Esophagus muscularis mucosa (tissue), 4 donors: ENCODE data around the gene IKZF1. TPM values are rescaled to one million over a fixed set of nuclear protein-coding genes. Genes with fewer than 3 reads are reported as not detected.

Experiments
- DNase-seq: peaks from one replicate; pipeline ENCODE4 v3.0.0-alpha.2; 2017; ENCODE audit errors: extremely low spot score
- H3K27ac ChIP-seq, 4 donors: fragments of 200-600 bp; sonication (generic); replicated peaks in 1 of 4; 1 replicate in 3 of 4; 2 replicates in 1 of 4; pipeline ENCODE4 v1.5.1; 2016 to 2019; ENCODE audit warnings: mild to moderate bottlenecking in 1 of 4
- H3K27me3 ChIP-seq, 4 donors: fragments of 200-600 bp; sonication (generic); one replicate each; pipeline versions ENCODE4 v1.5.1 to v1.6.0; 2016 to 2019
- H3K36me3 ChIP-seq, 4 donors: fragments of 200-600 bp; sonication (generic); one replicate each; pipeline ENCODE4 v1.5.1; 2016 to 2019
- H3K4me1 ChIP-seq, 4 donors: fragments of 200-600 bp; sonication (generic); one replicate each; pipeline ENCODE4 v1.5.1; 2016 to 2019
- H3K4me3 ChIP-seq, 4 donors: fragments of 200-600 bp; sonication (generic); 1 replicate in 2 of 4; 2 replicates in 2 of 4; pipeline ENCODE4 v1.5.1; 2016 to 2019; ENCODE audit warnings: mild to moderate bottlenecking in 4 of 4, moderate library complexity in 1 of 4
- H3K9me3 ChIP-seq, 4 donors: fragments of 200-600 bp; sonication (generic); 1 replicate in 3 of 4; 2 replicates in 1 of 4; pipeline ENCODE4 v1.5.1; 2016 to 2019
- EP300 ChIP-seq: sonication (generic); formaldehyde crosslinking; IDR thresholded peaks from one replicate; pipeline ENCODE4 v1.6.1; 2017; ENCODE audit warnings: antibody characterized with exemption
- POLR2A ChIP-seq: fragments of 450-650 bp; IDR thresholded peaks from one replicate; pipeline ENCODE4 v1.6.1; 2017; ENCODE audit warnings: antibody characterized with exemption, moderate library complexity, mild to moderate bottlenecking, low read depth
- POLR2AphosphoS5 ChIP-seq, 2 donors: sonication (generic); formaldehyde crosslinking; IDR thresholded peaks; one replicate each; pipeline ENCODE4 v1.6.1; 2017; ENCODE audit warnings: antibody characterized with exemption in 2 of 2
- WGBS: methylation state at CpG from one replicate; pipeline ENCODE4 v1.1.5; 2018; 5-methylcytosine and 5-hydroxymethylcytosine counted together
- intact Hi-C: fragments of 100-400 bp; cut with DNase I; formaldehyde crosslinking; loops from one replicate; pipeline ENCODE4 v1.15.1; 2023
- total RNA-seq, 4 donors: library from RNA; depleted of rRNA; stranded (reverse); fragments of >200 nt; gene quantifications; one replicate each; pipeline versions ENCODE4 v1.1.0 to v1.2.1, GENCODE V29; 2016
- TF ChIP-seq, protein P1 (sequence below), 3 experiments: fragments of 200-600 bp in 2 of 3; fragments of 450-650 bp in 1 of 3; sonication (generic) in 2 of 3; IDR thresholded peaks; one replicate each; pipeline ENCODE4 v1.5.1; 2017 to 2019; ENCODE audit warnings: antibody characterized with exemption in 3 of 3, mild to moderate bottlenecking in 2 of 3, moderate library complexity in 1 of 3

IKZF1 gene
- total RNA-seq, 4 donors from 2014 or later = 3.6 to 17.7 (median 9.2) TPM

DNA sequence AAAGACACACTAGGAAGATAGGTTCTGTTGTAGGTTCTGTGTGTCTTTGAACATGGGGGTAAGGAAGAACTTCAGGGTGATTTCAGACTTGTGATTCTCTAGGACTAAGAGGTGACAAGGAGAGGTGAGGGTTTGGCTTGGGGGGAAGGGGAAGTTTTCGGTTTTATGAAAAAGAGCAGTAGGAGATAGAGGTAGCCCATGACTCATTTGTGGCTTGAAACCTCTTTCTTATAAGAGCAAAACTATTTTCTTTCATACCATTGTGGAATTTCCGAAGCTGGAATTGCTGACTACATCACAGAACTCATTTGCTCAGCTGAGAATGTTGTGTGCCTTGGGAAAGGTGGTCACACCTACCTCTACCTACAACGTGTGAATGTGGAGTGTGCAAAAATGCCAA lies 39.6 kb upstream of the IKZF1 start:
- Histone ChIP-seq H3K36me3 (no peaks in the 10 kb centered on the region), H3K4me3 (no peak overlapping the region), H3K27me3 (no peaks in the 10 kb centered on the region), H3K27ac (no peak overlapping the region), H3K4me1 (peaks cover 0 to 3% (median 0%) of the 10 kb centered on the region in 4 donors), H3K9me3 (no peaks in the 10 kb centered on the region)
- no peak for DNase-seq
- intact Hi-C loops = no loop called here
- TF ChIP-seq POLR2A = no peak
- TF ChIP-seq, protein P1, sequence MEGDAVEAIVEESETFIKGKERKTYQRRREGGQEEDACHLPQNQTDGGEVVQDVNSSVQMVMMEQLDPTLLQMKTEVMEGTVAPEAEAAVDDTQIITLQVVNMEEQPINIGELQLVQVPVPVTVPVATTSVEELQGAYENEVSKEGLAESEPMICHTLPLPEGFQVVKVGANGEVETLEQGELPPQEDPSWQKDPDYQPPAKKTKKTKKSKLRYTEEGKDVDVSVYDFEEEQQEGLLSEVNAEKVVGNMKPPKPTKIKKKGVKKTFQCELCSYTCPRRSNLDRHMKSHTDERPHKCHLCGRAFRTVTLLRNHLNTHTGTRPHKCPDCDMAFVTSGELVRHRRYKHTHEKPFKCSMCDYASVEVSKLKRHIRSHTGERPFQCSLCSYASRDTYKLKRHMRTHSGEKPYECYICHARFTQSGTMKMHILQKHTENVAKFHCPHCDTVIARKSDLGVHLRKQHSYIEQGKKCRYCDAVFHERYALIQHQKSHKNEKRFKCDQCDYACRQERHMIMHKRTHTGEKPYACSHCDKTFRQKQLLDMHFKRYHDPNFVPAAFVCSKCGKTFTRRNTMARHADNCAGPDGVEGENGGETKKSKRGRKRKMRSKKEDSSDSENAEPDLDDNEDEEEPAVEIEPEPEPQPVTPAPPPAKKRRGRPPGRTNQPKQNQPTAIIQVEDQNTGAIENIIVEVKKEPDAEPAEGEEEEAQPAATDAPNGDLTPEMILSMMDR (IDR thresholded peaks at IDR 0.05) = no peak
- TF ChIP-seq EP300 = no peak
- no peak for TF ChIP-seq POLR2AphosphoS5 (IDR thresholded peaks at IDR 0.05)
- 60% methylated on average over 3 of the region's 3 CpGs for WGBS

DNA sequence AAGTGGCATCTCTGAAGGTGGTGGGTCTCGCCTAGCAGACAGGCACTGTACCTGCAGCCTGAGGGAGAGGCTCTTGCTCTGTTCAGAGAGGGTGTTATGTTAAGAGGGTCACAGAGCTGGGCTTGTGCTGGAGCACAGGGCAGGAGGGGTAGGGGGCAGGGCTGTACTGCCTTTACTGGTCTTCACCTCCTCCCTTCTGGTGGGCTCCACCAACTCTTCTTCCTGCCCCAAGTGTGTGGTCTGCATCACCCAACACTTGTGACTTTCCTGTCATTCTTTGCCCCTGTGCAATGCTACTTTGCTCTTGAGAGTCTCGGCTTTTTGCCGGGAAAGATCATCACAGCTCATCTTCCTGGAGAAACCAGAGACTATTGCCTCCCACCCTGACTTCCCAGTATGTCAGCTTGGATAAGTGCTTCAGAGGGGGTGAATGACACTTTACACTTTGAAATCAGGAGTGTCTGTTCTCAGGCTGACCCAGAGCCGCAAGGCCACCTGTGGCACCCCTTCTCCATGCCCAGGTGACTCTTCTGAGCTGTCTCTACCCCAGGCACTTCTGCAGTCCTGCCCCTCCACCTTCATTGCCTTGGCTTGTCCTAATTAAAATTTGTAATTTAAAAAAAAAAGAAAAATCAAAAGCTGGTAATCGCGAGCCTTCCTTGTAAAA lies 38.4 kb upstream of the IKZF1 start:
- TF ChIP-seq POLR2A = no peak
- no peak for TF ChIP-seq EP300
- TF ChIP-seq POLR2AphosphoS5 (IDR thresholded peaks at IDR 0.05) = no peak
- TF ChIP-seq, protein P1 (IDR thresholded peaks at IDR 0.05) = no peak
- no peaks in the 10 kb centered on the region for H3K9me3 ChIP-seq
- 67% methylated on average over 6 of the region's 6 CpGs for WGBS

DNA sequence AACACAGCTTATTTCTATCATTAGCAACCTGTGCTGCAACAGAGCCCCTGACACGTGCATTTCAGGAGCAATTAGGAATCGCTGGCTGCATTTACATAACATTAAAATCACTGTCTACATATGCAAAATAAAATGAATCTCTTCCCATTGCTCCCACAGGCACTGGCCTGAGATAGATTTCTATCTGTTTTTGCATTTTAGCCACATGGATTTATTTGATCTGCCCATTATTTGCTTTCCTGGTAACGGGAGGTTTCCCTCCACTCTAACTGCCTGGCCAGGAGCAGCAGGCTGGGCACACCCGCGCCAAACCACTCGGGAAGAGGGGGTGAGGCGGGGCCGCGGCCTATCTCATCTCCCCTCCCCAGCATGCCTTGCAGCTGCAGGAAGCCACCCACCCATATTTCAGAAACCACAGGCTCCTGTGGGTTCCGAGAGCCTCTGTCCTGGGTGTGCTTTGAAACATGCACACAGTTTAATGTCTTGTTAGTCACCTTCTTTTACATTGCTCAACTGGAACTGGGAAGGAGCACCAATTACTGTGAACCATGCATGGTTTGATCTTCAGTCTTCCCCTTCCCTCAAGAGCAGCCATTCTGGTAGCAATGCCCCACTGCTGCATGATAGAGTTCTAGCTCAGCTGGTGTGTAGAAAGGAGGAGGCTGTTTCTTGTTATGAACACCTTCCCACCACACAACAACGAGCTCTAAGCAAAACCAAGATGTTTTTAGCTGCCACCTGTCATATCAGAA lies 37.7 kb upstream of the IKZF1 start:
- Histone ChIP-seq H3K36me3 (no peaks in the 10 kb centered on the region), H3K27ac (no peak overlapping the region), H3K27me3 (no peaks in the 10 kb centered on the region), H3K4me3 (no peak overlapping the region), H3K4me1 (peaks cover 0 to 3% (median 0%) of the 10 kb centered on the region in 4 donors), H3K9me3 (no peaks in the 10 kb centered on the region)
- no peak for TF ChIP-seq EP300
- intact Hi-C loops = no loop called here
- WGBS = 53% methylated on average over 11 of the region's 11 CpGs
- DNase-seq = no peak

More for the DNA sequence above, 38.4 kb upstream of the IKZF1 start:
- peaks cover 0 to 3% (median 0%) of the 10 kb centered on the region in 4 donors for H3K4me1 ChIP-seq
- intact Hi-C loops = no loop called here
- no peak for DNase-seq
- H3K27ac ChIP-seq = no peak overlapping the region
- no peaks in the 10 kb centered on the region for H3K36me3 ChIP-seq
- H3K27me3 ChIP-seq = no peaks in the 10 kb centered on the region
- no peak overlapping the region for H3K4me3 ChIP-seq

DNA sequence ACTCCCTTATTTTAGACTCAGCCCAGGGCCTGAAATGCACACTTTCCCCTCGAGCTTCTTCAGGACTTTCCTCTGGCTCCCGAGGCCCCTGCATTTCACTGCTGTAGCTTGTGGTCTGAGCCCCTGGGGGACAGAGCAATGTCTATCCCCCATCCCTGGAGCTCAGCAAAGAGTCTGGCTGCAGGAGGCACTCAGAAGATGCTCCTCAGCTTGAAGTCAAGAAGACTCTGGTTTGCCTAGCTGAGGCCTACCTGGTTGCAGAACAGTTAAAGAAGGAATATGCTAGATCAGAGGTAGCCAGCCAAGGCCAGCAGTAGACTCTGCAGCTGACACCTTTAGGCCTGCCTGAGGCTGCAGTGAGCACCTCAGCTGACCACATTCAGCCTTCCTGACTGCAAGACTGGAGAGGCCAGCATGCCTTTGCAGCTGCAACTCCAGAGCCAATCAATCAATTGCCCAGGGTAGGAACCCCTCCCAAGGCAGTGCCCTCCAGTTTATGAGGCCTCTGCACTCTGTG lies 36.9 kb upstream of the IKZF1 start:
- no peaks in the 10 kb centered on the region for H3K36me3 ChIP-seq
- H3K4me1 ChIP-seq = peaks cover 0 to 3% (median 0%) of the 10 kb centered on the region in 4 donors
- H3K27me3 ChIP-seq = no peaks in the 10 kb centered on the region
- DNase-seq = no peak
- 44% methylated on average over 2 of the region's 2 CpGs for WGBS
- no peaks in the 10 kb centered on the region for H3K9me3 ChIP-seq
- H3K4me3 ChIP-seq = no peak overlapping the region
- H3K27ac ChIP-seq = no peak overlapping the region
- TF ChIP-seq POLR2AphosphoS5 (IDR thresholded peaks at IDR 0.05) = no peak
- no peak for TF ChIP-seq EP300
- TF ChIP-seq, protein P1 (IDR thresholded peaks at IDR 0.05) = no peak
- no peak for TF ChIP-seq POLR2A
- intact Hi-C loops = no loop called here

DNA sequence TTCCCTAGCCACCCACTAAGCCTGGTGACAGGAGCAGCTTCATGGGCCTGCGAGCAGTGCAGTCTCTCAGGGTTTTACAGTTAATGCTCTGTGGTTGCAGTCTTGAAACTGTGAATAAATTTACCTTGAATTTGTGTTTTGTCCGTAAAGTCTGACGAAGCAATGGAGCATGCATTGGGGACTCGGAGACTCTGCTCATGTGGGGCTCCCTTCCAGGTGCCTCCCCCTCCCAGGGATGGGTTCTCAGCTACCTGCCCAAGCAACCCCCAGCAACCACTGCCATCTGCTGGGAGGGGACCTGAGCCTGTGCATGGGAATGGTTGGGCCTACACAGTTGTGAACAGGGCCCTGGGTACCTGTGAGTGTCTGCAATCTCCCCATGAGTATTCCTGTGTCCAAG lies 36.3 kb upstream of the IKZF1 start:
- Histone ChIP-seq H3K36me3 (no peaks in the 10 kb centered on the region), H3K27me3 (no peaks in the 10 kb centered on the region), H3K27ac (no peak overlapping the region), H3K9me3 (no peaks in the 10 kb centered on the region), H3K4me1 (peaks cover 0 to 3% (median 0%) of the 10 kb centered on the region in 4 donors), H3K4me3 (no peak overlapping the region)
- intact Hi-C loops = no loop called here
- 93% methylated on average over 4 of the region's 4 CpGs for WGBS
- no peak for DNase-seq
- TF ChIP-seq, protein P1 (IDR thresholded peaks at IDR 0.05) = no peak
- TF ChIP-seq POLR2A = no peak
- no peak for TF ChIP-seq POLR2AphosphoS5 (IDR thresholded peaks at IDR 0.05)
- TF ChIP-seq EP300 = no peak
